GM21360 (cell line): ENCODE measurements around the gene TBX4.

Experiments used
- ATAC-seq: cut with Tn5 transposase; IDR thresholded peaks from one replicate; pipeline ENCODE4 v1.9.1; 2021; ENCODE audit warnings: mild to moderate bottlenecking, moderate library complexity; ENCODE audit not compliant: unreplicated experiment

Gene TBX4

GRCh38 chr17:61453566-61454380, 1.6 kb downstream of the TBX4 start:
- no peak for ATAC-seq

- no peak for ATAC-seq
These were observed 2.4 kb downstream of the TBX4 start for GRCh38 chr17:61454381-61455323.

GRCh38 chr17:61455324-61456060, 3.3 kb downstream of the TBX4 start:
- ATAC-seq, result no peak

- ATAC-seq, result no peak
These were observed 3.9 kb downstream of the TBX4 start for GRCh38 chr17:61456061-61456681.

GRCh38 chr17:61456688-61457225, 4.5 kb downstream of the TBX4 start:
- ATAC-seq, result no peak

GRCh38 chr17:61457226-61457983, 5.2 kb downstream of the TBX4 start:
- no peak for ATAC-seq

GRCh38 chr17:61458000-61458399, 5.8 kb downstream of the TBX4 start:
- ATAC-seq, result no peak

- ATAC-seq, result no peak
These were observed 6.4 kb downstream of the TBX4 start for GRCh38 chr17:61458421-61459141.

GRCh38 chr17:61459142-61459809, 7.1 kb downstream of the TBX4 start:
- ATAC-seq, result no peak

GRCh38 chr17:61459939-61460718, 7.9 kb downstream of the TBX4 start:
- no peak for ATAC-seq

- ATAC-seq, result no peak
These were observed 8.8 kb downstream of the TBX4 start for GRCh38 chr17:61460796-61461585.

GRCh38 chr17:61461586-61461966, 9.4 kb downstream of the TBX4 start:
- ATAC-seq, result no peak

GRCh38 chr17:61461967-61462718, 9.9 kb downstream of the TBX4 start:
- ATAC-seq, result no peak

- no peak for ATAC-seq
These were observed 10.6 kb downstream of the TBX4 start for GRCh38 chr17:61462719-61463315.

GRCh38 chr17:61463316-61464129, 11.3 kb downstream of the TBX4 start:
- no peak for ATAC-seq
